B cell (primary cell): ENCODE results near the gene ADAMTS17. TPM values are rescaled to one million over a fixed set of nuclear protein-coding genes. Genes with fewer than 3 reads are reported as not detected.

Experiments
- ATAC-seq: fragments of 200-7000 bp; cut with Tn5 transposase; one replicate; pipeline ENCODE4 v1.10.0; 2021; ENCODE audit warnings: low read depth, mild to moderate bottlenecking, moderate number of reproducible peaks, moderate library complexity
- CTCF ChIA-PET: fragments of 350-600 bp; sonication (Branson Sonifier 250); formaldehyde crosslinking; loops from one replicate; lab custom pipeline; 2021; ENCODE audit warnings: antibody characterized with exemption, inconsistent platforms; lab: Charles Lee
- POLR2A ChIA-PET: fragments of 350-600 bp; sonication (Branson Sonifier 250); formaldehyde crosslinking; loops from one replicate; lab custom pipeline; 2021; ENCODE audit warnings: antibody characterized with exemption; lab: Charles Lee
- DNase-seq: peaks from one replicate; pipeline ENCODE4 v3.0.0; 2013
- H2AFZ ChIP-seq: 2 replicates; pipeline ENCODE4 v1.6.1; 2012; ENCODE audit warnings: mild to moderate bottlenecking, low read depth, low read length; ENCODE audit not compliant: insufficient read depth, poor library complexity, severe bottlenecking
- H3K27ac ChIP-seq, 2 donors: 1 replicate in 1 of 2; 2 replicates in 1 of 2; pipeline ENCODE4 v1.5.1; 2012 to 2013; ENCODE audit warnings: low read length in 2 of 2, mild to moderate bottlenecking in 2 of 2, moderate library complexity in 1 of 2
- H3K27me3 ChIP-seq, 4 experiments: fragments of 200-600 bp in 1 of 4; sonication (generic) in 1 of 4; replicated peaks in 1 of 4; 1 replicate in 2 of 4; 2 replicates in 2 of 4; pipeline versions ENCODE4 v1.6.1 to v1.7.0; 2013 to 2016; ENCODE audit warnings: low read length in 3 of 4, mild to moderate bottlenecking in 2 of 4, mixed read lengths in 1 of 4, moderate library complexity in 1 of 4; ENCODE audit not compliant: insufficient read depth in 4 of 4, control insufficient read depth in 3 of 4; ENCODE audit errors: control extremely low read depth in 1 of 4
- H3K36me3 ChIP-seq, 2 experiments: replicated peaks in 1 of 2; 1 replicate in 1 of 2; 2 replicates in 1 of 2; pipeline versions ENCODE4 v1.6.1 to v1.7.1; 2013; ENCODE audit warnings: low read length in 1 of 2; ENCODE audit not compliant: insufficient read depth in 2 of 2, control insufficient read depth in 1 of 2; ENCODE audit errors: control extremely low read depth in 1 of 2, extremely low read depth in 1 of 2
- H3K4me1 ChIP-seq, 2 donors: fragments of 200-600 bp in 1 of 2; sonication (generic) in 1 of 2; 1 replicate in 1 of 2; 2 replicates in 1 of 2; pipeline versions ENCODE4 v1.5.1 to v1.6.1; 2013 to 2017; ENCODE audit warnings: low read length in 2 of 2; ENCODE audit not compliant: control insufficient read depth in 2 of 2, insufficient read depth in 2 of 2
- H3K4me2 ChIP-seq: replicated peaks from 2 replicates; pipeline ENCODE3; 2012; ENCODE audit warnings: mild to moderate bottlenecking, low read depth, low read length; ENCODE audit not compliant: poor library complexity, severe bottlenecking
- H3K4me3 ChIP-seq, 5 experiments: fragments of 200-600 bp in 1 of 5; sonication (generic) in 1 of 5; 1 replicate in 3 of 5; 2 replicates in 2 of 5; pipeline versions ENCODE4 v1.5.1 to v1.7.0; 2011 to 2016; ENCODE audit warnings: low read length in 4 of 5, mild to moderate bottlenecking in 4 of 5, low read depth in 2 of 5, control low read depth in 1 of 5, moderate library complexity in 1 of 5; ENCODE audit not compliant: insufficient read depth in 1 of 5; ENCODE audit errors: control extremely low read depth in 1 of 5, extremely low read depth in 1 of 5
- H3K79me2 ChIP-seq: fragments of 200-600 bp; sonication (generic); one replicate; pipeline ENCODE4 v1.6.0; 2016; ENCODE audit warnings: low read length; ENCODE audit not compliant: control insufficient read depth, insufficient read depth
- H3K9ac ChIP-seq: fragments of 200-600 bp; sonication (generic); 2 replicates; pipeline ENCODE4 v1.6.1; 2017; ENCODE audit warnings: mild to moderate bottlenecking, low read length, moderate library complexity
- H3K9me3 ChIP-seq, 3 donors: one replicate each; pipeline versions ENCODE4 v1.6.1 to v1.7.1; 2013; ENCODE audit warnings: low read length in 2 of 3; ENCODE audit not compliant: control insufficient read depth in 2 of 3, insufficient read depth in 1 of 3; ENCODE audit errors: control extremely low read depth in 1 of 3
- H4K20me1 ChIP-seq: 2 replicates; pipeline ENCODE4 v1.6.0; 2012; ENCODE audit warnings: mild to moderate bottlenecking, low read length; ENCODE audit not compliant: insufficient read depth, control insufficient read depth, poor library complexity, severe bottlenecking
- H3K27ac Mint-ChIP-seq: one replicate; pipeline ENCODE4 v1.8.0; 2021; ENCODE audit warnings: mixed read lengths
- H3K27me3 Mint-ChIP-seq: one replicate; pipeline ENCODE4 v1.8.0; 2021; ENCODE audit warnings: mixed read lengths
- H3K4me1 Mint-ChIP-seq: one replicate; pipeline ENCODE4 v1.8.0; 2021; ENCODE audit warnings: mixed read lengths
- H3K4me3 Mint-ChIP-seq: one replicate; pipeline ENCODE4 v1.8.0; 2021; ENCODE audit warnings: mixed read lengths
- H3K9me3 Mint-ChIP-seq: one replicate; pipeline ENCODE4 v1.8.0; 2022; ENCODE audit warnings: mixed read lengths; ENCODE audit not compliant: insufficient read depth
- EZH2 ChIP-seq: IDR thresholded peaks from 2 replicates; pipeline ENCODE4 v1.6.1; 2012; ENCODE audit warnings: borderline replicate concordance, low read depth, mild to moderate bottlenecking, moderate library complexity, low read length; ENCODE audit not compliant: insufficient read depth, poor library complexity, severe bottlenecking
- WGBS: methylation state at CpG from one replicate; pipeline ENCODE4 v1.1.5; 2013; ENCODE audit warnings: missing lambda C conversion rate; ENCODE audit not compliant: insufficient coverage; 5-methylcytosine and 5-hydroxymethylcytosine counted together
- intact Hi-C: fragments of 100-400 bp; cut with micrococcal nuclease; formaldehyde crosslinking; loops from one replicate; pipeline ENCODE4 v1.10.0; 2022
- polyA plus RNA-seq: library from polyadenylated mRNA; depleted of rRNA; stranded (reverse); fragments of >200 nt; gene quantifications from 2 replicates; pipeline ENCODE4 v1.2.3, GENCODE V29; 2012
- total RNA-seq, 2 donors: library from RNA; stranded (reverse); fragments of 120-200 nt in 1 of 2; gene quantifications; 1 replicate in 1 of 2; 2 replicates in 1 of 2; pipeline versions ENCODE4 v1.2.3 to v1.2.4, GENCODE V29; 2013 to 2022
- TF ChIP-seq, protein P1 (sequence below): fragments of 200-600 bp; IDR thresholded peaks from one replicate; pipeline ENCODE4 v1.8.0; 2022; ENCODE audit warnings: antibody characterized with exemption, mild to moderate bottlenecking

ADAMTS17 gene
- total and polyA plus RNA-seq, 2 donors (not counting 1 experiment from before 2014, with no cell fraction given): 0.10 TPM; not detected in 1

DNA sequence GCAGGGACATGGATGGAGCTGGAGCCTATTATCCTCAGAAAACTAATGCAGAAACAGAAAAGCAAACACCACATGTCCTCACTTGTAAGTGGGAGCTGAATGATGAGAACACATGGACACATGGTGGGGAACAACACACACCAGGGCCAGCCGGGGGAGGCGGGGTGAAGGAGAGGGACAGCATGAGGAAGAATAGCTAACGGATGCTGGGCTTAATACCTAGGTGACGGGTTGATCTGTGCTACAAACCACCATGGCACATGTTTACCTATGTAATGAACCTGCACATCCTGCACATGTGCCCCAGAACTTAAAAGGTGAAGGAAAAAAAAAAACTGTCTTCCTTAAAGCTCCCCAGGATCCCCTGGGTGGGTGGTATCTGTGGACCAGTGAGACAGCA is 87.1 kb downstream of the ADAMTS17 start:
- CTCF ChIA-PET: no interaction called here
- Mint-ChIP-seq H3K27ac (no peak overlapping the region), H3K9me3 (peaks cover 4% of the 10 kb centered on the region), H3K4me1 (no peaks in the 10 kb centered on the region), H3K27me3 (no peaks in the 10 kb centered on the region), H3K4me3 (no peak overlapping the region)
- H3K4me1 ChIP-seq: no peaks in the 10 kb centered on the region
- POLR2A ChIA-PET: no interaction called here
- H2AFZ ChIP-seq: no peak overlapping the region
- no peak overlapping the region for H3K4me2 ChIP-seq
- no peaks in the 10 kb centered on the region for H3K79me2 ChIP-seq
- intact Hi-C loops: no loop called here
- TF ChIP-seq, protein P1, sequence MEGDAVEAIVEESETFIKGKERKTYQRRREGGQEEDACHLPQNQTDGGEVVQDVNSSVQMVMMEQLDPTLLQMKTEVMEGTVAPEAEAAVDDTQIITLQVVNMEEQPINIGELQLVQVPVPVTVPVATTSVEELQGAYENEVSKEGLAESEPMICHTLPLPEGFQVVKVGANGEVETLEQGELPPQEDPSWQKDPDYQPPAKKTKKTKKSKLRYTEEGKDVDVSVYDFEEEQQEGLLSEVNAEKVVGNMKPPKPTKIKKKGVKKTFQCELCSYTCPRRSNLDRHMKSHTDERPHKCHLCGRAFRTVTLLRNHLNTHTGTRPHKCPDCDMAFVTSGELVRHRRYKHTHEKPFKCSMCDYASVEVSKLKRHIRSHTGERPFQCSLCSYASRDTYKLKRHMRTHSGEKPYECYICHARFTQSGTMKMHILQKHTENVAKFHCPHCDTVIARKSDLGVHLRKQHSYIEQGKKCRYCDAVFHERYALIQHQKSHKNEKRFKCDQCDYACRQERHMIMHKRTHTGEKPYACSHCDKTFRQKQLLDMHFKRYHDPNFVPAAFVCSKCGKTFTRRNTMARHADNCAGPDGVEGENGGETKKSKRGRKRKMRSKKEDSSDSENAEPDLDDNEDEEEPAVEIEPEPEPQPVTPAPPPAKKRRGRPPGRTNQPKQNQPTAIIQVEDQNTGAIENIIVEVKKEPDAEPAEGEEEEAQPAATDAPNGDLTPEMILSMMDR: no peak
- no peak for TF ChIP-seq EZH2
- H4K20me1 ChIP-seq: no peaks in the 10 kb centered on the region
- no peak overlapping the region for H3K4me3 ChIP-seq
- no peaks in the 10 kb centered on the region for H3K36me3 ChIP-seq
- no peak for DNase-seq
- no peak overlapping the region for H3K9ac ChIP-seq
- ATAC-seq: no peak
- no peaks in the 10 kb centered on the region for H3K27me3 ChIP-seq
- H3K27ac ChIP-seq: no peak overlapping the region
- 100% methylated on average over 1 of the region's 4 CpGs for WGBS
- peaks cover 0 to 10% (median 0%) of the 10 kb centered on the region in 3 donors for H3K9me3 ChIP-seq

DNA sequence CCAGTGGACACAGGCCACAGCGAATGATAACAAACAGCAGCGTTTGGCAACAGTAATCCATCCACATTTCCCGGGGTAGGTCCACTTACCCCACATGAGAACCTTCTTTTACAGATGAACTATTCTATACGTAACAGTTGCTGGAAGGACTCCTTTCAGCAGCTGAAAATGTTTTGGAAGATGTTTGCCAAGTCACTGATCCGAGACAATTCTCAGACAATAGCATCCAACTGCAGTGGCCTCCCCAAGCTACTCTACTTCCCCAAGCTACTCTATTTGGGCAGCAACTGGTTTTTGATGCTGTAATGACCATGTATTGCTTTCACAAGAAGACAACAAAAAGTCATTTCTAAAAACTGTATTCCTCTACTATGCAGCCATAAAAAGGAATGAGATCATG is 87.5 kb downstream of the ADAMTS17 start:
- Mint-ChIP-seq H3K27me3 (no peaks in the 10 kb centered on the region), H3K27ac (no peak overlapping the region), H3K4me3 (no peak overlapping the region), H3K4me1 (no peaks in the 10 kb centered on the region), H3K9me3 (peaks cover 4% of the 10 kb centered on the region)
- TF ChIP-seq, protein P1: no peak
- no peak for TF ChIP-seq EZH2
- Histone ChIP-seq H3K79me2 (no peaks in the 10 kb centered on the region), H3K27me3 (no peaks in the 10 kb centered on the region), H2AFZ (no peak overlapping the region), H3K36me3 (no peaks in the 10 kb centered on the region), H3K4me2 (no peak overlapping the region), H3K4me3 (no peak overlapping the region), H3K4me1 (no peaks in the 10 kb centered on the region), H3K27ac (no peak overlapping the region), H3K9ac (no peak overlapping the region), H3K9me3 (peaks cover 0 to 13% (median 0%) of the 10 kb centered on the region in 3 donors), H4K20me1 (no peaks in the 10 kb centered on the region)
- CTCF ChIA-PET: no interaction called here
- DNase-seq (no peak), ATAC-seq (no peak)
- intact Hi-C loops: no loop called here
- 96% methylated on average over 3 of the region's 5 CpGs for WGBS
- POLR2A ChIA-PET: no interaction called here
